Nephron (organoid): ENCODE measurements around the gene RIMBP2.
"Not testable (repeated sequence)": the region's sequence is repeated elsewhere in the genome, so short reads cannot be mapped to it uniquely, and the experiment has no call there.

ENCODE experiments used
- H3K27ac Mint-ChIP-seq, 3 experiments: 2 replicates each; pipeline ENCODE4 v1.8.0; 2020; ENCODE audit warnings: mixed read lengths in 3 of 3, mild to moderate bottlenecking in 2 of 3, moderate library complexity in 1 of 3
- H3K27me3 Mint-ChIP-seq: 2 replicates; pipeline ENCODE4 v1.8.0; 2021; ENCODE audit warnings: low read depth, mild to moderate bottlenecking, moderate library complexity, mixed read lengths
- H3K36me3 Mint-ChIP-seq: 2 replicates; pipeline ENCODE4 v1.8.0; 2020; ENCODE audit warnings: low read depth, mixed read lengths
- H3K4me1 Mint-ChIP-seq: 2 replicates; pipeline ENCODE4 v1.8.0; 2020; ENCODE audit warnings: mixed read lengths
- H3K4me3 Mint-ChIP-seq, 3 experiments: 2 replicates each; pipeline ENCODE4 v1.8.0; 2020; ENCODE audit warnings: mild to moderate bottlenecking in 3 of 3, mixed read lengths in 3 of 3, moderate library complexity in 2 of 3
- H3K9me3 Mint-ChIP-seq: 2 replicates; pipeline ENCODE4 v1.8.0; 2020; ENCODE audit warnings: mixed read lengths
- TF ChIP-seq, protein P1 (sequence below), 3 experiments: fragments of 200-600 bp; sonication (generic); IDR thresholded peaks; one replicate each; pipeline ENCODE4 v1.5.0; 2021; ENCODE audit warnings: antibody characterized with exemption in 3 of 3; ENCODE audit not compliant: unreplicated experiment in 3 of 3

RIMBP2 gene

DNA sequence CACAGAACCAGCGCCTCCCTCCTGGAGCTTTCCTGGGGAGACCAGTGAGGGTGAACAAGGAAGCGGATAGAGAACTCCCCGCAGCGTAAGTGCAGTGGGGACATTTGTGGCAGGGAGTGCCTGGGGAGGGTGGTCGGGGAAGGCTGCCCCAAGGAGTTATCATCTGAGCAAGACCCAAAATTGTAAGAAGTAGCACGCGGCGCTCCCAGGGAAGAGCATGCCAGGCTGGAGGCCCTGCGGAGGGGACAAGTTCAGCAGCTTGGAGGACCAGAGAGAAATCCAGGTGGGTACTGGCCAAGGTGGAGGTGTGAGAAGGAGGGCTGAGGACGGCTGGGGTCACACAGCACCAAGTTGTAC lies 46.2 kb upstream of the RIMBP2 start:
- Mint-ChIP-seq H3K27me3 (peaks cover 16% of the 10 kb centered on the region), H3K36me3 (no peaks in the 10 kb centered on the region), H3K4me3 (no peak overlapping the region), H3K9me3 (no peaks in the 10 kb centered on the region), H3K4me1 (no peaks in the 10 kb centered on the region), H3K27ac (no peak overlapping the region)
- TF ChIP-seq, protein P1, sequence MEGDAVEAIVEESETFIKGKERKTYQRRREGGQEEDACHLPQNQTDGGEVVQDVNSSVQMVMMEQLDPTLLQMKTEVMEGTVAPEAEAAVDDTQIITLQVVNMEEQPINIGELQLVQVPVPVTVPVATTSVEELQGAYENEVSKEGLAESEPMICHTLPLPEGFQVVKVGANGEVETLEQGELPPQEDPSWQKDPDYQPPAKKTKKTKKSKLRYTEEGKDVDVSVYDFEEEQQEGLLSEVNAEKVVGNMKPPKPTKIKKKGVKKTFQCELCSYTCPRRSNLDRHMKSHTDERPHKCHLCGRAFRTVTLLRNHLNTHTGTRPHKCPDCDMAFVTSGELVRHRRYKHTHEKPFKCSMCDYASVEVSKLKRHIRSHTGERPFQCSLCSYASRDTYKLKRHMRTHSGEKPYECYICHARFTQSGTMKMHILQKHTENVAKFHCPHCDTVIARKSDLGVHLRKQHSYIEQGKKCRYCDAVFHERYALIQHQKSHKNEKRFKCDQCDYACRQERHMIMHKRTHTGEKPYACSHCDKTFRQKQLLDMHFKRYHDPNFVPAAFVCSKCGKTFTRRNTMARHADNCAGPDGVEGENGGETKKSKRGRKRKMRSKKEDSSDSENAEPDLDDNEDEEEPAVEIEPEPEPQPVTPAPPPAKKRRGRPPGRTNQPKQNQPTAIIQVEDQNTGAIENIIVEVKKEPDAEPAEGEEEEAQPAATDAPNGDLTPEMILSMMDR (IDR thresholded peaks at IDR 0.05; ENCODE audit: unreplicated experiment in 3 of 3), result no peak

DNA sequence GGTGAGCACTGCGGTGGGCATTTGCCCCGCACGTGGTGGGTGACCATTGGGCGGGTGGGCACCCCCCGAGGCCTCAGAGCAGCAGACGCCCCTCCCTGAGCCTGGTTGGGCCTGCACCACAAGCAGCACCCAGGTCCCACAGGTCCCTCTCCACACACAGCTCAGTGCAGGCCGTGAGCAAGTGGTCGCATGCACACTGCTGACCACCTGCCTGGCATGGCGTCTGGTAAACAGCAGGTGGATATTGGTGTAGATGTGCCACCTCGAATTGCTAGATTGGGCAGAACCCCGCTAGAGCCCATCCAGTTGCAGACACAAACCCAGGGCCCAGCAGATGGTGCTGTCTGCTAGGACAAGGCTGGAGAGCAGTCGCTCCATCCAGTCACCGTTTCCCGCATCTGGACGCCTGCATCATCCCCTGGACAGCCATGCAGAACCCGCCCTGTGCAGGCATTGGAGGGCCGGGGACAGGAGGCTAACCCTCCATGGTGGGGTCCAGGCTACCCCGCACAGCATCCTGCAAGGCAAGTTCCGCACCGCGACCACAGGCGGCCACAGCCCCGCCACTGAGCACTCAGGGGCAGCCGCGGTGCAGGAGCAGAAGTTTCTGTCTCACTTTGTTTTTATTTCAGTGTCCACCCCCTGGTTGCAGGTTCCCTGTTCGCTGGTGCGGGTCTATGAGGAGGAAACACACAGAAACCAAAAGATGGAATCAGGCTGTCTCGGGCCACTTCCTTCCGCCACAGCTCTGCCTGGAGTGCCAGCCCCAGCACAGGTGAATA lies 45.6 kb upstream of the RIMBP2 start:
- Mint-ChIP-seq H3K36me3 (no peaks in the 10 kb centered on the region), H3K27me3 (peaks cover 16% of the 10 kb centered on the region), H3K27ac (no peak overlapping the region), H3K4me3 (no peak overlapping the region), H3K9me3 (no peaks in the 10 kb centered on the region), H3K4me1 (no peaks in the 10 kb centered on the region)
- TF ChIP-seq, protein P1 (IDR thresholded peaks at IDR 0.05; ENCODE audit: unreplicated experiment in 3 of 3), result peak; percentile 51 to 61 (median 61)

DNA sequence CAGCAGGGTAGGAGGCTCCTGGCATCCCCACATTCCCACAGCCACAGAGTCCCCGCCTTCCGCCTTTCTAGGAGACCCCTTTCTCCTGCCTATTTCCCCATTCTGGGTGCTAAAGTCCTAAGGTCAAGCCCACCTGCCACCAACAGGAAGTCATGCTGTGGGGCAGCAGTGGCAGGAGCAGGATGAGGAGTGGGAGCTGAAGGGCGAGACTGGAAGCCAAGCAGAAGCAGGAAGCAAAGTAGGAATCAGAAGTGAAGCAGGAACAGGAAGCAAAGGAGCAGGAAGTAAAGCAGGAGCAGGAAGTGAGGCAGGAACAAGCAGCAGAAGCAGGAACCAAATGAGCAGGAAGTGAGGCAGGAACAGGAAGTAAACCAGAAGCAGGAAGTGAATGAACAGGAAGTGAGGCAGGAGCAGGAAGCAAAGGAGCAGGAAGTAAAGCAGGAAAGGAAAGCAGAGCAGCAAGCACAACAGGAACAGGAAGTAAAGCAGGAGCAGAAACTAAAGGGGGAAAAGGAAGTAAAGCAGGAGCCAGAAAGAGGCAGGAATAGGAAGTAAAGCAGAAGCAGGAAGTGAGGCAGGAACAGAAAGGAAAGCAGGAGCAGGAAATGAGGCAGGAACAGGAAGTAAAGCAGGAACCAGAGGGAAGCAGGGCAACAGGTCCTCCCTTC lies 38.3 kb upstream of the RIMBP2 start:
- H3K4me3 Mint-ChIP-seq, result no peak overlapping the region
- H3K27me3 Mint-ChIP-seq, result peaks cover 16% of the 10 kb centered on the region
- TF ChIP-seq, protein P1 (IDR thresholded peaks at IDR 0.05; ENCODE audit: unreplicated experiment in 3 of 3), result no peak
- no peaks in the 10 kb centered on the region for H3K4me1 Mint-ChIP-seq
- peaks cover 4% of the 10 kb centered on the region for H3K9me3 Mint-ChIP-seq
- H3K27ac Mint-ChIP-seq, result no peak overlapping the region
- no peaks in the 10 kb centered on the region for H3K36me3 Mint-ChIP-seq

DNA sequence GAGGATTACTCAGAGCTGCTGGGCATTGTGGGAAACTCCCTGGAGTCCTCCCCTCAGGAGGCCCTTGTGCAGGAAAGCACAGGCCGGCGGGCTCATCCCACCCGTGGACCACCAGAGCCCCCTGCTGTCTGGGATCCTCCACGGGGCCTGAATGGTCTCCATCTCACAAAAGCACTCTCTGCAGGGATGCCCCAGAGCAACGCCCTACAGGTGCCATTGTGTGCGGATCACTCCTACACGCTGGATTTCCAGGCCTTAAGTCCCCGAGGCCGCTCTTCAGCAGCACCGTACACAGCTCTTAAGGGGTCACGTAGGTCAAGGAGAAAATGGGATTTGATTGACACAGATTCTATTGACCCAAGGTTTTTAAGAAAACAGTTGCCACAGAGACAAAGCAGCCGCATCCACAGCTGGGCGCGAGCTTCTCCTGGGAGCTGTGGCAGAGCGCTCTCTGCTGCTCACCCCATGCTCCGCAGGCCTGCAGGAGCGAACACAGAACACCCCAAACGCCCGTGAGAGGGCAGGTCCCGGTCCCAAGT lies 36.7 kb upstream of the RIMBP2 start:
- Mint-ChIP-seq H3K4me1 (peaks cover 5% of the 10 kb centered on the region), H3K27ac (no peak overlapping the region), H3K9me3 (peaks cover 4% of the 10 kb centered on the region), H3K36me3 (no peaks in the 10 kb centered on the region), H3K27me3 (peaks cover 30% of the 10 kb centered on the region), H3K4me3 (no peak overlapping the region)
- TF ChIP-seq, protein P1 (IDR thresholded peaks at IDR 0.05; ENCODE audit: unreplicated experiment in 3 of 3), result no peak

DNA sequence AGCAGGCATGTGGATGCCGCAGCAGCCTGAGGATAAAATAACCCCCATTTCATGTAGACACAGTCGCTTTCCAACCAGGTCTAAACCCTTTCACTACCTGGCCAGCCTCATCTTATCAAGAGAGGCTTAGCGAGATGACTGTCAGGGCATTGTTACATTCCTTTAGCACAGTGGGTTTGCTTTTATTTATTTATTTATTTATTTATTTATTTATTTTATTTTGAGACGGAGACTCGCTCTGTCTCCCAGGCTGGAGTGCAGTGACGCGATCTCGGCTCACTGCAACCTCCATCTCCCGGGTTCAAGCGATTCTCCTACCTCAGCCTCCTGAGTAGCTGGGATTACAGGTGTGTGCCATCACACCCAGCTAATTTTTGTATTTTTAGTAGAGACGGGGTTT lies 35.9 kb upstream of the RIMBP2 start:
- not testable (repeated sequence) for H3K36me3 Mint-ChIP-seq, H3K4me3 Mint-ChIP-seq, H3K27ac Mint-ChIP-seq, H3K9me3 Mint-ChIP-seq, H3K4me1 Mint-ChIP-seq
- peaks cover 34% of the 10 kb centered on the region for H3K27me3 Mint-ChIP-seq

DNA sequence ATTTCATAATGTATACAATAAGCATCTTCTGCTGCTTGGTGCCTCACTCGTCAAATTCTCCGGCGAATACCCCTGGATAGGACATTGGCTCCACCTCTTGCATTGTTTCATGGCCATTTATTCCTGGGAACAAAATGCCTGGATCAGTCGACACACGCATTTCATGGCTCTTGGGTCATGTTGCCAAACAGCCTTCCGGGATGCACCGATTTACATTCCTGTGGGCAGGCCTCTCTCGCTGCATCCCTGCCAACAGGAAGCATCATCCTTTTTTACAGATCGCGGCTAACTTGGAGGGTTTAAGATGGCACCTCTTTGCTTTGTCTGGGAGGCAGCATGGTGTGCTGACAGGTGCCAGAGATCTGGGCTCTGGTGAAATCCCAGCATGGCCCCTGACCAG lies 32.7 kb upstream of the RIMBP2 start:
- no peak overlapping the region for H3K4me3 Mint-ChIP-seq
- TF ChIP-seq, protein P1 (IDR thresholded peaks at IDR 0.05; ENCODE audit: unreplicated experiment in 3 of 3), result no peak
- H3K9me3 Mint-ChIP-seq, result no peaks in the 10 kb centered on the region
- no peak overlapping the region for H3K27ac Mint-ChIP-seq
- peaks cover 7% of the 10 kb centered on the region for H3K4me1 Mint-ChIP-seq
- H3K36me3 Mint-ChIP-seq, result no peaks in the 10 kb centered on the region
- H3K27me3 Mint-ChIP-seq, result peaks cover 48% of the 10 kb centered on the region
